BE2C (cell line): ENCODE data around the gene FBXL19.
A peak's percentile ranks its signal among the peaks of the same experiment; 100 is the strongest.

Experiments
- DNase-seq: peaks from one replicate; pipeline ENCODE4 v3.0.0-alpha.2; 2020
- H3K27me3 ChIP-seq: fragments of 250-450 bp; sonication (Bioruptor Pico); 2 replicates; pipeline ENCODE4 v1.5.1; 2020; ENCODE audit warnings: mild to moderate bottlenecking
- H3K36me3 ChIP-seq: fragments of 250-450 bp; sonication (Bioruptor Pico); 2 replicates; pipeline ENCODE4 v1.5.1; 2020; ENCODE audit warnings: mild to moderate bottlenecking
- H3K4me1 ChIP-seq: fragments of 250-450 bp; sonication (Bioruptor Pico); 2 replicates; pipeline ENCODE4 v1.5.1; 2020
- H3K4me3 ChIP-seq: 2 replicates; pipeline ENCODE4 v1.5.1; 2011; ENCODE audit warnings: low read depth, low read length
- H3K9me3 ChIP-seq: fragments of 250-450 bp; sonication (Bioruptor Pico); 2 replicates; pipeline ENCODE4 v1.5.1; 2020
- TF ChIP-seq, protein P1 (sequence below): IDR thresholded peaks from 2 replicates; pipeline ENCODE4 v1.5.1; 2012; ENCODE audit warnings: mild to moderate bottlenecking, low read depth, low read length

FBXL19 gene

GRCh38 chr16:30957456-30958174, 34.2 kb downstream of the FBXL19 start, which contains the start of gene SETD1A:
Gene SETD1A (plus strand): TSS chr16:30957754. CDS start chr16:30958732, 978 bp downstream.
- peak; percentile 97 for DNase-seq
- Histone ChIP-seq H3K27me3 (no peaks in the 10 kb centered on the region), H3K4me1 (peaks cover 6% of the 10 kb centered on the region), H3K4me3 (peak within 1 kb of the TSS; percentile 83), H3K9me3 (no peaks in the 10 kb centered on the region), H3K36me3 (peaks cover 38% of the 10 kb centered on the region)
- TF ChIP-seq, protein P1, sequence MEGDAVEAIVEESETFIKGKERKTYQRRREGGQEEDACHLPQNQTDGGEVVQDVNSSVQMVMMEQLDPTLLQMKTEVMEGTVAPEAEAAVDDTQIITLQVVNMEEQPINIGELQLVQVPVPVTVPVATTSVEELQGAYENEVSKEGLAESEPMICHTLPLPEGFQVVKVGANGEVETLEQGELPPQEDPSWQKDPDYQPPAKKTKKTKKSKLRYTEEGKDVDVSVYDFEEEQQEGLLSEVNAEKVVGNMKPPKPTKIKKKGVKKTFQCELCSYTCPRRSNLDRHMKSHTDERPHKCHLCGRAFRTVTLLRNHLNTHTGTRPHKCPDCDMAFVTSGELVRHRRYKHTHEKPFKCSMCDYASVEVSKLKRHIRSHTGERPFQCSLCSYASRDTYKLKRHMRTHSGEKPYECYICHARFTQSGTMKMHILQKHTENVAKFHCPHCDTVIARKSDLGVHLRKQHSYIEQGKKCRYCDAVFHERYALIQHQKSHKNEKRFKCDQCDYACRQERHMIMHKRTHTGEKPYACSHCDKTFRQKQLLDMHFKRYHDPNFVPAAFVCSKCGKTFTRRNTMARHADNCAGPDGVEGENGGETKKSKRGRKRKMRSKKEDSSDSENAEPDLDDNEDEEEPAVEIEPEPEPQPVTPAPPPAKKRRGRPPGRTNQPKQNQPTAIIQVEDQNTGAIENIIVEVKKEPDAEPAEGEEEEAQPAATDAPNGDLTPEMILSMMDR = no peak; the same call in 1 of the 2 replicates

- peak overlapping the region; percentile 83 for H3K4me3 ChIP-seq
- DNase-seq = peak; percentile 70
- TF ChIP-seq, protein P1 = no peak
Observed at GRCh38 chr16:30958175-30959079, 35.1 kb downstream of the FBXL19 start.

GRCh38 chr16:30961384-30961783, 38.0 kb downstream of the FBXL19 start:
- peaks cover 71% of the 10 kb centered on the region for H3K36me3 ChIP-seq
- no peaks in the 10 kb centered on the region for H3K4me1 ChIP-seq
- no peak overlapping the region for H3K4me3 ChIP-seq
- TF ChIP-seq, protein P1 = no peak
- no peak for DNase-seq
- no peaks in the 10 kb centered on the region for H3K9me3 ChIP-seq
- no peaks in the 10 kb centered on the region for H3K27me3 ChIP-seq

More at GRCh38 chr16:30958175-30959079, 35.1 kb downstream of the FBXL19 start:
- Histone ChIP-seq H3K27me3 (no peaks in the 10 kb centered on the region), H3K4me1 (peaks cover 5% of the 10 kb centered on the region), H3K36me3 (peaks cover 46% of the 10 kb centered on the region), H3K9me3 (no peaks in the 10 kb centered on the region)

- DNase-seq = no peak
- peaks cover 90% of the 10 kb centered on the region for H3K36me3 ChIP-seq
- TF ChIP-seq, protein P1 = no peak
Observed at GRCh38 chr16:30963925-30964511, 40.6 kb downstream of the FBXL19 start.

DNA sequence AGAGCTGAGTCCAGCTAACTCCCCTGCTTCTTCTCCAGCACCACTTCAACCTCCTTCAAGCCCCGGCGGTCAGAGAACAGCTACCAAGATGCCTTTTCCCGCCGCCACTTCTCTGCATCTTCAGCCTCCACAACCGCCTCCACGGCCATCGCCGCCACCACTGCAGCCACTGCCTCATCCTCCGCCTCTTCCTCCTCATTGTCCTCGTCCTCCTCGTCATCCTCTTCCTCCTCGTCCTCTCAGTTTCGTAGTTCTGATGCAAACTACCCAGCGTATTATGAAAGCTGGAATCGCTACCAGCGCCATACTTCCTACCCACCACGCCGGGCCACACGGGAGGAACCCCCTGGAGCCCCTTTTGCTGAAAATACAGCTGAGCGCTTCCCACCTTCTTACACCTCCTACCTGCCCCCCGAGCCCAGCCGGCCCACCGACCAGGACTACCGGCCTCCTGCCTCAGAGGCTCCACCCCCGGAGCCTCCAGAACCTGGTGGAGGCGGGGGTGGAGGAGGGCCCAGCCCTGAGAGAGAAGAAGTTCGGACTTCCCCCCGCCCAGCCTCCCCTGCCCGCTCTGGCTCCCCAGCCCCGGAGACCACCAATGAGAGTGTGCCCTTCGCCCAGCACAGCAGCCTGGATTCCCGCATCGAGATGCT, 41.3 kb downstream of the FBXL19 start:
- TF ChIP-seq, protein P1 = no peak
- no peak for DNase-seq
- Histone ChIP-seq H3K4me1 (no peaks in the 10 kb centered on the region), H3K36me3 (peaks cover 90% of the 10 kb centered on the region), H3K9me3 (no peaks in the 10 kb centered on the region), H3K4me3 (no peak overlapping the region), H3K27me3 (no peaks in the 10 kb centered on the region)

More at GRCh38 chr16:30963925-30964511, 40.6 kb downstream of the FBXL19 start:
- H3K4me3 ChIP-seq = no peak overlapping the region
- H3K27me3 ChIP-seq = no peaks in the 10 kb centered on the region
- H3K4me1 ChIP-seq = no peaks in the 10 kb centered on the region
- no peaks in the 10 kb centered on the region for H3K9me3 ChIP-seq
